ENCODE results near the gene ABHD17B.

GRCh38 chr9:71858102-71858798 lies 52.7 kb downstream of the ABHD17B start:
- no peak for TF ChIP-seq CTCF (IDR thresholded peaks at IDR 0.05; ENCODE audit: low read depth, low read length, missing input control)
- no peak for TF ChIP-seq JUND (IDR thresholded peaks at IDR 0.05)
- no peak for TF ChIP-seq REST (IDR thresholded peaks at IDR 0.05)
- TF ChIP-seq HNF4A (conservative IDR thresholded peaks at IDR 0.05): peak in 1 of 2 donors; percentile 17
- peak; percentile 16 for TF ChIP-seq YY1 (IDR thresholded peaks at IDR 0.05)
- no peak for TF ChIP-seq FOXA1 (IDR thresholded peaks at IDR 0.05)
- no peak for TF ChIP-seq TAF1 (conservative IDR thresholded peaks at IDR 0.05)
- peak; percentile 25 for TF ChIP-seq ZBTB33 (IDR thresholded peaks at IDR 0.05)
